Keratinocyte (primary cell): ENCODE data around the gene NLGN2. TPM values are rescaled to one million over a fixed set of nuclear protein-coding genes. Genes with fewer than 3 reads are reported as not detected.

Experiments
- DNase-seq: peaks from one replicate; pipeline ENCODE4 v3.0.0-alpha.2; 2011; ENCODE audit warnings: low read depth, missing footprints, low spot score
- FAIRE-seq: peaks from 2 replicates; lab custom pipeline; 2011; peaks lifted over from hg19 to GRCh38; lab: Jason Lieb, UNC
- H2AFZ ChIP-seq: 2 replicates; pipeline ENCODE4 v1.6.0; 2012; ENCODE audit warnings: low read length, control low read depth, inconsistent platforms; ENCODE audit not compliant: control insufficient read depth
- H3K27ac ChIP-seq: 2 replicates; pipeline ENCODE4 v1.5.1; 2011; ENCODE audit warnings: low read length; ENCODE audit not compliant: control insufficient read depth, insufficient read depth
- H3K27me3 ChIP-seq: 3 replicates; pipeline ENCODE4 v1.6.0; 2011; ENCODE audit warnings: low read length; ENCODE audit not compliant: control insufficient read depth, insufficient read depth; ENCODE audit errors: extremely low read depth
- H3K36me3 ChIP-seq, 2 experiments: 2 replicates in 1 of 2; 3 replicates in 1 of 2; pipeline ENCODE4 v1.5.1; 2011; ENCODE audit warnings: low read length in 2 of 2, mild to moderate bottlenecking in 1 of 2; ENCODE audit not compliant: control insufficient read depth in 2 of 2, insufficient read depth in 2 of 2; ENCODE audit errors: extremely low read depth in 1 of 2
- H3K4me1 ChIP-seq: 3 replicates; pipeline ENCODE4 v1.5.1; 2011; ENCODE audit warnings: low read length; ENCODE audit not compliant: control insufficient read depth, insufficient read depth; ENCODE audit errors: extremely low read depth
- H3K4me2 ChIP-seq: 3 replicates; pipeline ENCODE4 v1.6.0; 2011; ENCODE audit warnings: low read depth, low read length; ENCODE audit not compliant: control insufficient read depth, insufficient read depth; ENCODE audit errors: extremely low read depth
- H3K4me3 ChIP-seq, 3 experiments: fragments of 200-600 bp in 1 of 3; sonication (generic) in 1 of 3; 2 replicates in 2 of 3; 3 replicates in 1 of 3; pipeline ENCODE4 v1.5.1; 2011 to 2016; ENCODE audit warnings: low read length in 3 of 3, mild to moderate bottlenecking in 3 of 3, control low read depth in 2 of 3, inconsistent platforms in 1 of 3, low read depth in 1 of 3, mixed read lengths in 1 of 3, mixed run types in 1 of 3, moderate library complexity in 1 of 3; ENCODE audit not compliant: control insufficient read depth in 2 of 3, insufficient read depth in 2 of 3; ENCODE audit errors: extremely low read depth in 1 of 3
- H3K79me2 ChIP-seq: 2 replicates; pipeline ENCODE4 v1.6.0; 2012; ENCODE audit warnings: low read length; ENCODE audit not compliant: control insufficient read depth, insufficient read depth
- H3K9ac ChIP-seq: 3 replicates; pipeline ENCODE4 v1.6.0; 2011; ENCODE audit warnings: low read length; ENCODE audit not compliant: control insufficient read depth, insufficient read depth; ENCODE audit errors: extremely low read depth
- H3K9me1 ChIP-seq: 3 replicates; pipeline ENCODE4 v1.6.0; 2011; ENCODE audit warnings: low read length; ENCODE audit not compliant: control insufficient read depth, insufficient read depth; ENCODE audit errors: extremely low read depth
- H3K9me3 ChIP-seq: 2 replicates; pipeline ENCODE4 v1.5.1; 2012; ENCODE audit warnings: low read depth, low read length; ENCODE audit not compliant: control insufficient read depth
- H4K20me1 ChIP-seq: 3 replicates; pipeline ENCODE4 v1.6.0; 2011; ENCODE audit warnings: low read length; ENCODE audit not compliant: control insufficient read depth, insufficient read depth; ENCODE audit errors: extremely low read depth
- CTCF ChIP-seq, 3 experiments: IDR thresholded peaks in 1 of 3; conservative IDR thresholded peaks in 1 of 3; optimal IDR thresholded peaks in 1 of 3; 2 replicates in 2 of 3; 3 replicates in 1 of 3; pipeline versions ENCODE3 to v1.5.1; 2011; ENCODE audit warnings: low read length in 3 of 3, mild to moderate bottlenecking in 3 of 3, moderate library complexity in 2 of 3, control low read depth in 1 of 3, inconsistent platforms in 1 of 3; ENCODE audit not compliant: insufficient read depth in 2 of 3; ENCODE audit errors: extremely low read depth in 1 of 3
- EZH2 ChIP-seq: IDR thresholded peaks from one replicate; pipeline ENCODE4 v1.6.1; 2012; ENCODE audit warnings: inconsistent platforms, mild to moderate bottlenecking, low read length, moderate library complexity
- dilution Hi-C: fragments of 300-500 bp; cut with MboI; formaldehyde crosslinking; loops from one replicate; pipeline ENCODE4 v1.7.0; 2020; ENCODE audit warnings: low sequenced_read_pairs; ENCODE audit not compliant: extremely low pct_ligation_motif_present
- polyA plus RNA-seq, 5 experiments: library from polyadenylated mRNA; depleted of rRNA in 3 of 5; stranded (reverse) in 3 of 5; stranded (forward) in 1 of 5; unstranded in 1 of 5; fragments of >200 nt; gene quantifications; 1 replicate in 1 of 5; 2 replicates in 3 of 5; 3 replicates in 1 of 5; pipeline versions ENCODE4 v1.2.1 to v1.2.3, GENCODE V29; 2011 to 2012; ENCODE audit warnings: missing spikeins in 2 of 5, low read depth in 1 of 5, low replicate concordance in 1 of 5

NLGN2 gene
- polyA plus RNA-seq, 1 donor (not counting 4 experiments of a cell fraction or from before 2014, with no cell fraction given), result 2.5 TPM

- Histone ChIP-seq H3K4me2 (peak overlapping the region; percentile 99), H2AFZ (peak overlapping the region; percentile 33), H3K36me3 (peaks cover 0 to 4% of the 10 kb centered on the region in 2 experiments), H3K9ac (peak overlapping the region; percentile 77), H3K4me1 (peaks cover 64% of the 10 kb centered on the region), H3K27ac (peak overlapping the region; percentile 43), H3K4me3 (peak overlapping the region; percentile 59 to 81 (median 77)), H3K79me2 (peaks cover 17% of the 10 kb centered on the region), H3K9me1 (peaks cover 5% of the 10 kb centered on the region), H4K20me1 (no peaks in the 10 kb centered on the region), H3K9me3 (no peaks in the 10 kb centered on the region), H3K27me3 (no peaks in the 10 kb centered on the region)
- TF ChIP-seq CTCF (optimal IDR thresholded peaks at IDR 0.05 in 1 of 3, IDR thresholded peaks at IDR 0.05 in 1 of 3, conservative IDR thresholded peaks at IDR 0.05 in 1 of 3; ENCODE audit: extremely low read depth in 1 of 3, insufficient read depth in 2 of 3, low read length in 3 of 3) (no peak), EZH2 (no peak)
- DNase-seq (no peak), FAIRE-seq (no peak)
- dilution Hi-C loops, result no loop called here
These were observed 32.6 kb downstream of the NLGN2 start for GRCh38 chr17:7440113-7440833.

GRCh38 chr17:7440834-7441195 lies 33.2 kb downstream of the NLGN2 start:
- TF ChIP-seq EZH2 (no peak), CTCF (optimal IDR thresholded peaks at IDR 0.05 in 1 of 3, IDR thresholded peaks at IDR 0.05 in 1 of 3, conservative IDR thresholded peaks at IDR 0.05 in 1 of 3; ENCODE audit: extremely low read depth in 1 of 3, insufficient read depth in 2 of 3, low read length in 3 of 3) (no peak)
- dilution Hi-C loops, result no loop called here
- peaks cover 5% of the 10 kb centered on the region for H3K9me1 ChIP-seq
- peaks cover 64% of the 10 kb centered on the region for H3K4me1 ChIP-seq
- H2AFZ ChIP-seq, result no peak overlapping the region
- peak overlapping the region; percentile 59 to 81 (median 77) for H3K4me3 ChIP-seq
- no peak for DNase-seq
- peak overlapping the region; percentile 99 for H3K4me2 ChIP-seq
- H3K79me2 ChIP-seq, result peaks cover 17% of the 10 kb centered on the region
- H3K36me3 ChIP-seq, result peaks cover 0 to 4% of the 10 kb centered on the region in 2 experiments
- no peaks in the 10 kb centered on the region for H3K27me3 ChIP-seq
- no peaks in the 10 kb centered on the region for H3K9me3 ChIP-seq
- peak overlapping the region; percentile 77 for H3K9ac ChIP-seq
- peak; percentile 5 for FAIRE-seq
- no peak overlapping the region for H3K27ac ChIP-seq
- H4K20me1 ChIP-seq, result no peaks in the 10 kb centered on the region
